GM18858 (cell line): ENCODE results near the gene TBPL2.

Experiments
- ATAC-seq: cut with Tn5 transposase; IDR thresholded peaks from one replicate; pipeline ENCODE4 v1.9.1; 2021; ENCODE audit not compliant: unreplicated experiment

The TBPL2 gene

GRCh38 chr14:55366271-55366670 lies 74.1 kb downstream of the TBPL2 start:
- no peak for ATAC-seq
